Measurements from ENCODE around the gene NDUFS3. TPM values are rescaled to one million over a fixed set of nuclear protein-coding genes. Genes with fewer than 3 reads are reported as not detected.
A peak's percentile ranks its signal among the peaks of the same experiment; 100 is the strongest.
"Not testable (repeated sequence)": the region's sequence is repeated elsewhere in the genome, so short reads cannot be mapped to it uniquely, and the experiment has no call there.

NDUFS3 gene
- total RNA-seq, 2 experiments from 2014 or later = 129 to 138 TPM

DNA sequence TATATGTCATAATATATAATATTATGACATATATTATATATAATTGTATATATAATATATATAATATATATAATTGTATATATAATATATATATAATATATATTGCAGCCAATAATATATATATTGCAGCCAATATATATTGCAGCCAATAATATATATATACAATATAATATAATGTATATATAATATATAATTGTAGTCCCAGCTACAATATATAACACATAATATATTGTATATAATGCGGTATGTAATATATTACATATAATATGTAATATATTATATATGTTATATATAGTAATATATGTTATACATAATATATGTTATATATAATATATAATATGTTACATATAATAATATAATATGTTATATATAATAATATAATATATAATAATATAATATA is 20.2 kb upstream of the NDUFS3 start:
- TF ChIP-seq, protein P1, sequence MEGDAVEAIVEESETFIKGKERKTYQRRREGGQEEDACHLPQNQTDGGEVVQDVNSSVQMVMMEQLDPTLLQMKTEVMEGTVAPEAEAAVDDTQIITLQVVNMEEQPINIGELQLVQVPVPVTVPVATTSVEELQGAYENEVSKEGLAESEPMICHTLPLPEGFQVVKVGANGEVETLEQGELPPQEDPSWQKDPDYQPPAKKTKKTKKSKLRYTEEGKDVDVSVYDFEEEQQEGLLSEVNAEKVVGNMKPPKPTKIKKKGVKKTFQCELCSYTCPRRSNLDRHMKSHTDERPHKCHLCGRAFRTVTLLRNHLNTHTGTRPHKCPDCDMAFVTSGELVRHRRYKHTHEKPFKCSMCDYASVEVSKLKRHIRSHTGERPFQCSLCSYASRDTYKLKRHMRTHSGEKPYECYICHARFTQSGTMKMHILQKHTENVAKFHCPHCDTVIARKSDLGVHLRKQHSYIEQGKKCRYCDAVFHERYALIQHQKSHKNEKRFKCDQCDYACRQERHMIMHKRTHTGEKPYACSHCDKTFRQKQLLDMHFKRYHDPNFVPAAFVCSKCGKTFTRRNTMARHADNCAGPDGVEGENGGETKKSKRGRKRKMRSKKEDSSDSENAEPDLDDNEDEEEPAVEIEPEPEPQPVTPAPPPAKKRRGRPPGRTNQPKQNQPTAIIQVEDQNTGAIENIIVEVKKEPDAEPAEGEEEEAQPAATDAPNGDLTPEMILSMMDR (IDR thresholded peaks at IDR 0.05) = no peak
- Mint-ChIP-seq H3K4me1 (ENCODE audit: low read depth) (peaks cover 11% of the 10 kb centered on the region), H3K4me3 (no peak overlapping the region), H3K27me3 (no peaks in the 10 kb centered on the region), H3K36me3 (ENCODE audit: low read depth) (peaks cover 1% of the 10 kb centered on the region), H3K27ac (no peak overlapping the region), H3K9me3 (no peaks in the 10 kb centered on the region)
- POLR2A ChIA-PET = interaction anchor here (0.7 kb wide), 1 partner anchor 105 kb away, joined by 3 read pairs; no protein-coding TSS in a partner anchor
- CTCF ChIA-PET = interaction anchor here (1.0 kb wide), 1 partner anchor 42 kb away, joined by 3 read pairs; no protein-coding TSS in a partner anchor
- intact Hi-C loops (cut with micrococcal nuclease) = no loop called here
- ATAC-seq (no peak), DNase-seq (no peak)

DNA sequence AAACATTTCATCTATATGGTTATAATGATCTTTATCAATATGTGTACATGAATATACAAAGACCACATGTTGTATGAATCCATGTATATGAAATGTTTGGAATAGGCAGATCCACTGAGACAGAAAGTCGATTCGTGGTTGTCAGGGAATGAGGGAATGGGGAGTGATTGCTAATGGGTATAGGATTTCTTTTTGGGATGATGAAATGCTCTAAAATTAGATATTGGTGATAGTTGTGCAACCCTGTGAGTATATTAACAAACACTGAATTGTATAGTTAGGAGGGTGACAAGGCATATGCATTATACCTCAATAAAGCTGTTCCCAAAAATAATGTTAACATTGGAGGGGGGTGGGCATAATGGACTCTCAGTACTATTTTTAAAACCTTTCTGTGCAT is 18.4 kb upstream of the NDUFS3 start:
- Mint-ChIP-seq H3K27ac (no peak overlapping the region), H3K27me3 (no peaks in the 10 kb centered on the region), H3K9me3 (no peaks in the 10 kb centered on the region), H3K4me1 (ENCODE audit: low read depth) (peaks cover 15% of the 10 kb centered on the region), H3K36me3 (ENCODE audit: low read depth) (peaks cover 4% of the 10 kb centered on the region), H3K4me3 (no peak overlapping the region)
- ChIA-PET POLR2A (no interaction called here), CTCF (no interaction called here)
- no peak for ATAC-seq
- no peak for DNase-seq
- TF ChIP-seq, protein P1 (IDR thresholded peaks at IDR 0.05) = no peak
- intact Hi-C loops (cut with micrococcal nuclease) = no loop called here

DNA sequence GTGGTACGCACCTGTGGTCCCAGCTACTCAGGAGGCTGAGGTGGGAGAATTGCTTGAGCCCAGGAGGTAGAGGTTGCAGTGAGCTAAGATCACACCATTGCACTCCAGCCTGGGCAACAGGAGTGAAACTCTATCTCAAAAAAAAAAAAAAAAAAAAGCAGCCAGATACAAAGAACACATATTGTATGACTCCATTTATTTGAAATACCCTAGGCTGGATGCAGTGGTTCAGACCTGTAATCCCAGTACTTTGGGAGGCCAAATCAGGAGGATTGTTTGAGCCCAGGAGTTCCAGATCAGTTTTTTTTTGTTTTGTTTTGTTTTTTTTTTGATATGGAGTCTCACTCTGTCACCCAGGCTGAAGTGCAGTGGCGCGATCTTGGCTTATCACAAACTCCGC is 16.5 kb upstream of the NDUFS3 start:
- ATAC-seq; H3K36me3 Mint-ChIP-seq (ENCODE audit: low read depth); intact Hi-C loops (cut with micrococcal nuclease); H3K27ac Mint-ChIP-seq; DNase-seq; H3K4me3 Mint-ChIP-seq; CTCF ChIA-PET; H3K27me3 Mint-ChIP-seq; H3K9me3 Mint-ChIP-seq: not testable (repeated sequence)
- peaks cover 24% of the 10 kb centered on the region for H3K4me1 Mint-ChIP-seq (ENCODE audit: low read depth)
- POLR2A ChIA-PET = interaction anchor here (0.6 to 1.7 kb wide), 2 partner anchors 10 to 46 kb away, joined by 3 to 4 read pairs; no protein-coding TSS in a partner anchor

DNA sequence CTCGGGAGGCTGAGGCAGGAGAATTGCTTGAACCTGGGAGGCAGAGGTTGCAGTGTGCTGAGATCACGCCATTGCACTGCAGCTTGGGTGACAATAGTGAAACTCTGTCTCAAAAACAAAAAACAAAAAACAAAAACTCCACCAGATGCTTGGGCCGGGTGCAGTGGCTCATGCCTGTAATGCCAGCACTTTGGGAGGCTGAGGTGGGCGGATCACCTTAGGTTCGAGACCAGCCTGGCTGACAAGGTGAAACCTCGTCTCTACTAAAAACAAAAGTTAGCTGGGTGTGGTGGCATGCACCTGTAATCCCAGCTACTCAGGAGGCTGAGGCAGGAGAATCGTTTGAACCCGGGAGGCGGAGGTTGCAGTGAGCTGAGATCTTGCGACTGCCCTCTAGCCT is 14.5 kb upstream of the NDUFS3 start:
- ChIA-PET CTCF (interaction anchor here (0.9 to 2.2 kb wide), 6 partner anchors 9 to 152 kb away, joined by 3 to 12 read pairs (median 4); no protein-coding TSS in a partner anchor), POLR2A (interaction anchor here (0.6 to 4.2 kb wide), 8 partner anchors 9 to 536 kb away, joined by 3 to 48 read pairs (median 4); partner anchors contain the start of genes AGBL2, CELF1, KBTBD4 and NDUFS3)
- H3K27ac Mint-ChIP-seq; H3K36me3 Mint-ChIP-seq (ENCODE audit: low read depth); intact Hi-C loops (cut with micrococcal nuclease); H3K27me3 Mint-ChIP-seq; ATAC-seq; DNase-seq; H3K9me3 Mint-ChIP-seq: not testable (repeated sequence)
- Mint-ChIP-seq H3K4me3 (peak overlapping the region; percentile 83), H3K4me1 (ENCODE audit: low read depth) (peaks cover 28% of the 10 kb centered on the region)

DNA sequence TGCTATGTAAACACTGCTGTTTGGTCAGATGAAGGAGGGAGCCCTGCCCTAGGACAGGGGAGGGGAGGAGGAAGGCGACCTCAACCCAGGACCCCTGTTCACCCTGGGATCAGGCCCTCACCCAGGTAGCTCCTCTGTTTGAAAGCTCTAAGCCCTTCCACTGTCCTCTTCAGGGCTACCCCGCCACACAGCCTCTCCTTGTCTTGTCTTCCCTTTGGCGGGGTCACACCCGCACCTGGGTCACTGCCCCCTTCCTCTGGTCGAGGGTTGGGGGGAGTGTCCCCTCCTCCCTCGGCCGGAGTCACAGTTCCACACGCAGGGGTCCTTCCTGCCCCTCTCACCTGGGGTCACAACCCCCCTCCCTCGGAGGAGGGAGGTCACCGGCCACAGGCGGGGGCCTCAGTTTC is 13.9 kb upstream of the NDUFS3 start:
- intact Hi-C loops (cut with micrococcal nuclease) = no loop called here
- ChIA-PET CTCF (interaction anchor here (0.9 to 2.2 kb wide), 7 partner anchors 9 to 152 kb away, joined by 3 to 12 read pairs (median 4); no protein-coding TSS in a partner anchor), POLR2A (interaction anchor here (0.6 to 4.2 kb wide), 8 partner anchors 9 to 536 kb away, joined by 3 to 48 read pairs (median 4); partner anchors contain the start of genes AGBL2, CELF1, KBTBD4 and NDUFS3)
- H3K36me3 Mint-ChIP-seq (ENCODE audit: low read depth) = peaks cover 13% of the 10 kb centered on the region
- peak overlapping the region; percentile 83 for H3K27ac Mint-ChIP-seq
- no peaks in the 10 kb centered on the region for H3K27me3 Mint-ChIP-seq
- peak overlapping the region; percentile 83 for H3K4me3 Mint-ChIP-seq
- ATAC-seq = peak; percentile 3
- H3K9me3 Mint-ChIP-seq = no peaks in the 10 kb centered on the region
- no peak for DNase-seq
- peaks cover 28% of the 10 kb centered on the region for H3K4me1 Mint-ChIP-seq (ENCODE audit: low read depth)
- TF ChIP-seq, protein P1 (IDR thresholded peaks at IDR 0.05) = no peak

All from activated CD8-positive, alpha-beta T cell treated with anti-CD3 and anti-CD28 coated beads for 36 hours (primary cell).